Hepatocyte (in vitro differentiated cells): Measurements from ENCODE around the gene NLRC5. TPM values are rescaled to one million over a fixed set of nuclear protein-coding genes. Genes with fewer than 3 reads are reported as not detected.

ENCODE experiments used
- DNase-seq: peaks from one replicate; pipeline ENCODE4 v3.0.0-alpha.2; 2016; ENCODE audit warnings: low spot score
- H2AFZ ChIP-seq: fragments of 200-600 bp; sonication (generic); 2 replicates; pipeline ENCODE4 v1.6.0; 2016; ENCODE audit warnings: antibody characterized with exemption, mild to moderate bottlenecking
- H3K27ac ChIP-seq: fragments of 200-600 bp; sonication (generic); 2 replicates; pipeline ENCODE4 v1.5.1; 2016; ENCODE audit warnings: mild to moderate bottlenecking
- H3K27me3 ChIP-seq: fragments of 200-600 bp; sonication (generic); 2 replicates; pipeline ENCODE4 v1.6.1; 2016
- H3K36me3 ChIP-seq: fragments of 200-600 bp; sonication (generic); replicated peaks from 2 replicates; pipeline ENCODE4 v1.5.1; 2016; ENCODE audit warnings: low read depth; ENCODE audit not compliant: insufficient read depth
- H3K4me1 ChIP-seq: fragments of 200-600 bp; sonication (generic); 2 replicates; pipeline ENCODE4 v1.5.1; 2016; ENCODE audit warnings: mild to moderate bottlenecking, moderate library complexity; ENCODE audit not compliant: insufficient read depth
- H3K4me2 ChIP-seq: fragments of 200-600 bp; sonication (generic); 2 replicates; pipeline ENCODE4 v1.6.0; 2016
- H3K4me3 ChIP-seq: fragments of 200-600 bp; sonication (generic); 2 replicates; pipeline ENCODE4 v1.5.1; 2016; ENCODE audit warnings: mild to moderate bottlenecking
- H3K79me2 ChIP-seq: fragments of 200-600 bp; sonication (generic); 2 replicates; pipeline ENCODE4 v1.6.0; 2017; ENCODE audit warnings: mild to moderate bottlenecking
- H3K9me2 ChIP-seq: fragments of 200-600 bp; sonication (generic); replicated peaks from 2 replicates; pipeline ENCODE4 v1.6.0; 2017; ENCODE audit warnings: mild to moderate bottlenecking; ENCODE audit not compliant: insufficient read depth
- H3K9me3 ChIP-seq: fragments of 200-600 bp; sonication (generic); 2 replicates; pipeline ENCODE4 v1.5.1; 2016; ENCODE audit warnings: low read depth, mild to moderate bottlenecking
- H4K20me1 ChIP-seq: fragments of 200-600 bp; sonication (generic); 2 replicates; pipeline ENCODE4 v1.6.0; 2016; ENCODE audit warnings: mild to moderate bottlenecking; ENCODE audit not compliant: insufficient read depth, poor library complexity, severe bottlenecking
- CTCF ChIP-seq: fragments of 200-600 bp; sonication (generic); IDR thresholded peaks from 2 replicates; pipeline ENCODE4 v1.5.1; 2016; ENCODE audit warnings: antibody characterized with exemption, mild to moderate bottlenecking; ENCODE audit not compliant: poor library complexity
- EZH2 ChIP-seq: fragments of 200-600 bp; sonication (generic); IDR thresholded peaks from 2 replicates; pipeline ENCODE4 v1.6.1; 2016; ENCODE audit warnings: antibody characterized with exemption, mild to moderate bottlenecking, borderline replicate concordance
- EZH2phosphoT487 ChIP-seq: fragments of 200-600 bp; sonication (generic); IDR thresholded peaks from one replicate; pipeline ENCODE4 v1.6.1; 2018; ENCODE audit warnings: antibody characterized with exemption, mild to moderate bottlenecking, low read depth, moderate library complexity; ENCODE audit not compliant: unreplicated experiment, severe bottlenecking
- WGBS: methylation state at CpG from one replicate; pipeline ENCODE4 v1.1.6; 2016; ENCODE audit warnings: low lambda C conversion rate; ENCODE audit errors: missing lambda C conversion rate; 5-methylcytosine and 5-hydroxymethylcytosine counted together
- polyA plus RNA-seq: library from polyadenylated mRNA; unstranded; fragments of >200 nt; fragmentation: Nextera tagmentation; extraction: Ambion mirVana; gene quantifications from 2 replicates; pipeline ENCODE4 v1.2.1, GENCODE V29; 2016
- total RNA-seq: library from RNA; depleted of rRNA; stranded (reverse); fragments of >200 nt; gene quantifications from 2 replicates; pipeline ENCODE4 v1.2.3, GENCODE V29; 2014

NLRC5 gene
- total and polyA plus RNA-seq, 2 experiments from 2014 or later, result 6.4 to 7.0 TPM

- H3K79me2 ChIP-seq, result no peaks in the 10 kb centered on the region
- no peaks in the 10 kb centered on the region for H3K4me1 ChIP-seq
- no peaks in the 10 kb centered on the region for H3K9me3 ChIP-seq
- no peak overlapping the region for H3K27ac ChIP-seq
- no peak overlapping the region for H3K4me2 ChIP-seq
- no peaks in the 10 kb centered on the region for H3K36me3 ChIP-seq
- no peak overlapping the region for H2AFZ ChIP-seq
- no peaks in the 10 kb centered on the region for H3K9me2 ChIP-seq
- no peaks in the 10 kb centered on the region for H3K27me3 ChIP-seq
- DNase-seq, result no peak
- WGBS, result 85% methylated on average over 11 of the region's 11 CpGs
- TF ChIP-seq EZH2phosphoT487 (no peak), CTCF (no peak), EZH2 (no peak)
- no peaks in the 10 kb centered on the region for H4K20me1 ChIP-seq
- no peak overlapping the region for H3K4me3 ChIP-seq
Observed at GRCh38 chr16:57123974-57124674, 134.8 kb downstream of the NLRC5 start.

GRCh38 chr16:57125376-57125775 lies 136.0 kb downstream of the NLRC5 start:
- WGBS, result 97% methylated on average over 4 of the region's 4 CpGs
- no peak for TF ChIP-seq EZH2
- TF ChIP-seq EZH2phosphoT487, result no peak
- no peak for TF ChIP-seq CTCF

GRCh38 chr16:57125969-57126368 lies 136.6 kb downstream of the NLRC5 start:
- Histone ChIP-seq H4K20me1 (no peaks in the 10 kb centered on the region), H3K27me3 (no peaks in the 10 kb centered on the region), H3K79me2 (no peaks in the 10 kb centered on the region), H3K36me3 (no peaks in the 10 kb centered on the region), H3K9me2 (no peaks in the 10 kb centered on the region), H3K4me3 (no peak overlapping the region), H3K4me1 (no peaks in the 10 kb centered on the region), H2AFZ (no peak overlapping the region), H3K9me3 (no peaks in the 10 kb centered on the region), H3K4me2 (no peak overlapping the region), H3K27ac (no peak overlapping the region)
- DNase-seq, result no peak
- TF ChIP-seq EZH2, result no peak
- TF ChIP-seq EZH2phosphoT487, result no peak
- TF ChIP-seq CTCF, result no peak
- 93% methylated on average over 4 of the region's 4 CpGs for WGBS

More at GRCh38 chr16:57125376-57125775, 136.0 kb downstream of the NLRC5 start:
- DNase-seq, result no peak
- H4K20me1 ChIP-seq, result no peaks in the 10 kb centered on the region
- no peak overlapping the region for H2AFZ ChIP-seq
- H3K27ac ChIP-seq, result no peak overlapping the region
- H3K27me3 ChIP-seq, result no peaks in the 10 kb centered on the region
- no peaks in the 10 kb centered on the region for H3K79me2 ChIP-seq
- H3K9me3 ChIP-seq, result no peaks in the 10 kb centered on the region
- H3K4me3 ChIP-seq, result no peak overlapping the region
- no peaks in the 10 kb centered on the region for H3K4me1 ChIP-seq
- no peaks in the 10 kb centered on the region for H3K9me2 ChIP-seq
- H3K4me2 ChIP-seq, result no peak overlapping the region
- no peaks in the 10 kb centered on the region for H3K36me3 ChIP-seq
